PC-3 (cell line): Measurements from ENCODE around the gene TPD52L1.

Source experiments
- CTCF ChIP-seq: fragments of 300-600 bp; sonication (generic); conservative IDR thresholded peaks from 2 replicates; pipeline ENCODE4 v1.5.1; 2017; ENCODE audit warnings: antibody characterized with exemption, low read depth, mild to moderate bottlenecking, low read length
- EZH2 ChIP-seq: fragments of 300-600 bp; sonication (generic); IDR thresholded peaks from one replicate; pipeline ENCODE4 v1.6.1; 2017; ENCODE audit warnings: antibody characterized with exemption, mild to moderate bottlenecking, low read length; ENCODE audit not compliant: unreplicated experiment
- EZH2phosphoT487 ChIP-seq: fragments of 300-600 bp; sonication (generic); IDR thresholded peaks from 2 replicates; pipeline ENCODE4 v1.6.1; 2018; ENCODE audit warnings: mild to moderate bottlenecking, antibody characterized with exemption, low read length, borderline replicate concordance

GRCh38 chr6:125233202-125233601 is 79.6 kb downstream of the TPD52L1 start:
- no peak for TF ChIP-seq CTCF
- no peak for TF ChIP-seq EZH2
- no peak for TF ChIP-seq EZH2phosphoT487
